OCI-LY7 (cell line): ENCODE measurements around the gene PSME4. TPM values are rescaled to one million over a fixed set of nuclear protein-coding genes. Genes with fewer than 3 reads are reported as not detected.

ENCODE experiments used
- BruUV-seq: library from RNA; stranded (reverse); fragments of 400-500 nt; replicated peaks from 2 replicates; lab custom pipeline; 2021; lab: Mats Ljungman, UMichigan
- CTCF ChIA-PET: fragments of 300-600 bp; sonication (Branson Sonifier 250); formaldehyde crosslinking; loops from one replicate; lab custom pipeline; 2022; ENCODE audit warnings: antibody characterized with exemption; ENCODE audit not compliant: unreplicated experiment; lab: Charles Lee
- POLR2A ChIA-PET: fragments of 300-600 bp; sonication (Branson Sonifier 250); formaldehyde crosslinking; loops from one replicate; lab custom pipeline; 2022; ENCODE audit warnings: antibody characterized with exemption; lab: Charles Lee
- DNase-seq: peaks from one replicate; pipeline ENCODE4 v3.0.0-alpha.2; 2015; ENCODE audit warnings: low spot score
- H2AFZ ChIP-seq: fragments of 200-600 bp; sonication (generic), shearing (Covaris generic); 2 replicates; pipeline ENCODE4 v1.6.1; 2014; ENCODE audit warnings: mild to moderate bottlenecking, antibody characterized with exemption, low read length, moderate library complexity
- H3K27ac ChIP-seq: fragments of 200-600 bp; sonication (generic); 2 replicates; pipeline ENCODE4 v1.5.1; 2014; ENCODE audit warnings: mixed run types, low read depth, mild to moderate bottlenecking, moderate library complexity, low read length, inconsistent platforms; ENCODE audit not compliant: poor library complexity, severe bottlenecking
- H3K36me3 ChIP-seq: fragments of 200-600 bp; sonication (generic); 2 replicates; pipeline ENCODE4 v1.6.1; 2014; ENCODE audit warnings: mild to moderate bottlenecking, antibody characterized with exemption, low read length, moderate library complexity, mixed read lengths; ENCODE audit not compliant: insufficient read depth
- H3K4me1 ChIP-seq: fragments of 200-600 bp; sonication (generic); 2 replicates; pipeline ENCODE4 v1.5.1; 2014; ENCODE audit warnings: mild to moderate bottlenecking, low read length; ENCODE audit not compliant: insufficient read depth, poor library complexity, severe bottlenecking
- H3K4me2 ChIP-seq: fragments of 200-600 bp; sonication (generic); 2 replicates; pipeline ENCODE4 v1.6.1; 2014; ENCODE audit warnings: mild to moderate bottlenecking, low read length
- H3K4me3 ChIP-seq: fragments of 200-600 bp; sonication (generic); 2 replicates; pipeline ENCODE4 v1.5.1; 2014; ENCODE audit warnings: mild to moderate bottlenecking, low read depth, low read length; ENCODE audit not compliant: poor library complexity, severe bottlenecking
- H3K79me2 ChIP-seq: fragments of 200-600 bp; sonication (generic); 2 replicates; pipeline ENCODE4 v1.6.1; 2016; ENCODE audit warnings: low read depth, mild to moderate bottlenecking, low read length, moderate library complexity, mixed read lengths; ENCODE audit not compliant: insufficient read depth
- H3K9me2 ChIP-seq: fragments of 200-600 bp; sonication (generic); 2 replicates; pipeline ENCODE4 v1.6.1; 2016; ENCODE audit warnings: mild to moderate bottlenecking, low read length, mixed read lengths; ENCODE audit not compliant: insufficient read depth
- H3K9me3 ChIP-seq: fragments of 200-600 bp; sonication (generic); 2 replicates; pipeline ENCODE4 v1.6.1; 2014; ENCODE audit warnings: mild to moderate bottlenecking, mixed run types, low read length, mixed read lengths
- H4K20me1 ChIP-seq: fragments of 200-600 bp; sonication (generic); 2 replicates; pipeline ENCODE4 v1.6.1; 2014; ENCODE audit warnings: mild to moderate bottlenecking, antibody characterized with exemption, low read length, moderate library complexity, mixed read lengths; ENCODE audit not compliant: insufficient read depth
- CTCF ChIP-seq: fragments of 200-600 bp; sonication (generic); conservative IDR thresholded peaks from 2 replicates; pipeline ENCODE4 v1.5.1; 2014; ENCODE audit warnings: mild to moderate bottlenecking, antibody characterized with exemption, low read length, moderate library complexity, mixed read lengths
- EZH2phosphoT487 ChIP-seq: fragments of 200-600 bp; sonication (generic); IDR thresholded peaks from 2 replicates; pipeline ENCODE4 v1.6.1; 2018; ENCODE audit warnings: low read depth, borderline replicate concordance, mild to moderate bottlenecking, mixed run types, antibody characterized with exemption, low read length, moderate library complexity, mixed read lengths
- intact Hi-C: fragments of 100-400 bp; cut with micrococcal nuclease; formaldehyde crosslinking; loops from one replicate; pipeline ENCODE4 v1.10.0; 2022; ENCODE audit not compliant: unreplicated experiment
- total RNA-seq, 2 experiments: library from RNA; depleted of rRNA in 1 of 2; stranded (reverse); fragments of >200 nt in 1 of 2; shearing (Covaris generic) in 1 of 2; gene quantifications; 2 replicates each; pipeline ENCODE4 v1.2.3, GENCODE V29; 2014 to 2022

PSME4 gene
- total RNA-seq, 2 experiments from 2014 or later, result 38.8 to 82.9 TPM

- BruUV-seq, result no TSS peak
- ChIA-PET POLR2A (no interaction called here), CTCF (no interaction called here)
- Histone ChIP-seq H3K4me1 (no peaks in the 10 kb centered on the region), H3K4me2 (no peak overlapping the region), H3K4me3 (no peak overlapping the region), H2AFZ (no peak overlapping the region), H3K9me2 (no peaks in the 10 kb centered on the region), H3K36me3 (no peaks in the 10 kb centered on the region), H3K79me2 (no peaks in the 10 kb centered on the region), H4K20me1 (no peaks in the 10 kb centered on the region), H3K27ac (no peak overlapping the region), H3K9me3 (no peaks in the 10 kb centered on the region)
- intact Hi-C loops, result loop anchor here (10.0 kb wide), 1 partner anchor 404 kb away; no protein-coding TSS in a partner anchor
- no peak for DNase-seq
- TF ChIP-seq CTCF, result no peak
- TF ChIP-seq EZH2phosphoT487, result no peak
These were observed 142.5 kb downstream of the PSME4 start for GRCh38 chr2:53828331-53828730.

GRCh38 chr2:53827398-53828175 is 143.2 kb downstream of the PSME4 start:
- Histone ChIP-seq H3K79me2 (no peaks in the 10 kb centered on the region), H2AFZ (no peak overlapping the region), H3K4me3 (no peak overlapping the region), H3K4me1 (no peaks in the 10 kb centered on the region), H3K36me3 (no peaks in the 10 kb centered on the region), H3K9me2 (no peaks in the 10 kb centered on the region), H3K4me2 (no peak overlapping the region), H3K27ac (no peak overlapping the region), H4K20me1 (no peaks in the 10 kb centered on the region), H3K9me3 (no peaks in the 10 kb centered on the region)
- TF ChIP-seq EZH2phosphoT487 (no peak), CTCF (no peak)
- intact Hi-C loops, result loop anchor here (10.0 kb wide), 1 partner anchor 403 kb away; no protein-coding TSS in a partner anchor
- BruUV-seq, result no TSS peak
- no peak for DNase-seq
- CTCF ChIA-PET, result no interaction called here
- POLR2A ChIA-PET, result no interaction called here
